Measurements from ENCODE around the gene CDH20.

- TF ChIP-seq RAD21 (IDR thresholded peaks at IDR 0.05; ENCODE audit: low read length), result no peak
- TF ChIP-seq CTCF (conservative IDR thresholded peaks at IDR 0.05; ENCODE audit: low read depth, low read length), result no peak
- no peak for TF ChIP-seq POLR2A (IDR thresholded peaks at IDR 0.05; ENCODE audit: low read depth, low read length)
- no peak for TF ChIP-seq MXI1 (IDR thresholded peaks at IDR 0.05; ENCODE audit: borderline replicate concordance, low read depth, low read length)
- no peak for TF ChIP-seq RFX5 (IDR thresholded peaks at IDR 0.05; ENCODE audit: low read depth, low read length)
- TF ChIP-seq FOS (IDR thresholded peaks at IDR 0.05; ENCODE audit: low read depth, low read length), result no peak
- no peak for TF ChIP-seq USF2 (IDR thresholded peaks at IDR 0.05; ENCODE audit: low read depth, low read length)
- no peak for TF ChIP-seq ELK1 (IDR thresholded peaks at IDR 0.05; ENCODE audit: borderline replicate concordance, low read depth, low read length)
- TF ChIP-seq MAZ (IDR thresholded peaks at IDR 0.05; ENCODE audit: borderline replicate concordance, low read depth, low read length), result no peak
- TF ChIP-seq CHD1 (IDR thresholded peaks at IDR 0.05; ENCODE audit: low read depth, low read length), result no peak
- TF ChIP-seq SMC3 (IDR thresholded peaks at IDR 0.05; ENCODE audit: low read depth, low read length), result no peak
- no peak for TF ChIP-seq CEBPB (IDR thresholded peaks at IDR 0.05; ENCODE audit: low read depth, low read length)
- no peak for TF ChIP-seq RCOR1 (IDR thresholded peaks at IDR 0.05; ENCODE audit: insufficient replicate concordance, low read length)
These were observed 19.4 kb downstream of the CDH20 start for GRCh38 chr18:61352611-61353010.
